NCI-H1048 (cell line): ENCODE data around the gene GYS1.

Experiments
- DNase-seq: peaks from one replicate; lab custom pipeline; 2025; lab: John Stamatoyannopoulos, UW

The GYS1 gene

GRCh38 chr19:49017666-49018351 is 24.7 kb upstream of the GYS1 start:
- no peak for DNase-seq

GRCh38 chr19:49017041-49017665 is 24.0 kb upstream of the GYS1 start, which contains the start of gene LHB:
LHB (minus strand) TSS chr19:49017091; CDS start chr19:49017081, 10 bp downstream.
- DNase-seq: no peak

- DNase-seq: no peak
These were observed 23.1 kb upstream of the GYS1 start for GRCh38 chr19:49016067-49016839.

- DNase-seq: no peak
These were observed 21.8 kb upstream of the GYS1 start for GRCh38 chr19:49014870-49015255.

GRCh38 chr19:49014123-49014869 is 21.2 kb upstream of the GYS1 start:
- DNase-seq: no peak

GRCh38 chr19:49011194-49011593 is 18.1 kb upstream of the GYS1 start:
- no peak for DNase-seq

GRCh38 chr19:49010453-49010852 is 17.3 kb upstream of the GYS1 start:
- no peak for DNase-seq

- DNase-seq: no peak
These were observed 16.7 kb upstream of the GYS1 start for GRCh38 chr19:49009828-49010227.

- DNase-seq: no peak
These were observed 13.8 kb upstream of the GYS1 start for GRCh38 chr19:49006905-49007304.

GRCh38 chr19:49004964-49005614 is 12.0 kb upstream of the GYS1 start:
- no peak for DNase-seq

GRCh38 chr19:49004133-49004532 is 11.0 kb upstream of the GYS1 start:
- no peak for DNase-seq

GRCh38 chr19:48999481-49000325 is 6.6 kb upstream of the GYS1 start:
- DNase-seq: no peak

GRCh38 chr19:48997972-48998371 is 4.9 kb upstream of the GYS1 start:
- DNase-seq: no peak

GRCh38 chr19:48994035-48994386 is 902 bp upstream of the GYS1 start:
- DNase-seq: no peak

- no peak for DNase-seq
These were observed 431 bp downstream of the GYS1 start for GRCh38 chr19:48992581-48993174.

GRCh38 chr19:48991873-48992580 is 1.1 kb downstream of the GYS1 start:
- DNase-seq: no peak

GRCh38 chr19:48991011-48991609 is 2.0 kb downstream of the GYS1 start:
- no peak for DNase-seq

GRCh38 chr19:48990400-48990799 is 2.7 kb downstream of the GYS1 start:
- no peak for DNase-seq

GRCh38 chr19:48989701-48990291 is 3.3 kb downstream of the GYS1 start:
- DNase-seq: no peak
